Measurements from ENCODE around the gene MCC.
A peak's percentile ranks its signal among the peaks of the same experiment; 100 is the strongest.

Gene MCC

DNA sequence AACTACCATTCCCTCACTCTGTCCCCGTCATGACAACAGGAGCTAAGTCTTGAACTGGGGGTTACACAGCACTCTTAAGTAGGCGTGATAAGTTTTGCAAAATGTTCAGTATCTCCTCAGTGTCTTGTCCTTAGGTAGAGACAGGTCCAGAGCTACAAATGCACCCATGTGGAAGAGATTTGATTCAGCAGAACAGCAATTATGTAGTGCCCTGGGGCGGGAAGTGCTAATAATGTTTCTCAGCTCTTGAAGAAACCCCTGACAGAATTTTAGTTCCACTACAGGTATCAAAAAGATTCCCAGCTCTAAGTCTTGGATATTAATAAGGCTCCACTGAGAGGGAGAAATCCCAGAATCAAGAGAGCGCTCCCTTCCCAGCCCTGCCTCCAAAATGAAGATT, 462.0 kb downstream of the MCC start:
- Mint-ChIP-seq H3K9me3 (no peaks in the 10 kb centered on the region), H3K36me3 (peaks cover 15% of the 10 kb centered on the region), H3K27ac (no peak overlapping the region), H3K4me3 (no peak overlapping the region), H3K4me1 (peaks cover 18% of the 10 kb centered on the region), H3K27me3 (no peaks in the 10 kb centered on the region)
- ATAC-seq, result no peak

DNA sequence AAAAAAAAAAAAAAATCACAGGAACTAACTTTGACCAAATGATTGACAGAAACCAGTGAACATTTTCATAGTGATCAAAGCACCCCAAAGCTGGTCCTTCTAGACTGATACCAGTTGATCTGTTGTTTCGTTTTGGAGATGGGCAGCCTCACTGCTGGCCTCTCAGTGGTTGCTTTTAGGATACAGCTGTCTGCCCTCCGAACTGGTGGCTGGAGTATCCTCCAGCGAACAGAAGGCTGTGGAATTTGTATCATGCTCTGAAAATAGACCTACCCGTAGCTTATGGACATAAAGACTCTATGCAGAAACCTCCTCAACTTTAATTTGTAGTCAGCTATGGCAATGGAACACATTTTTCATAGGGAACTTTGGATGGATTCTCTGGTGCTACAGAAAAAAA, 462.7 kb downstream of the MCC start:
- no peaks in the 10 kb centered on the region for H3K27me3 Mint-ChIP-seq
- no peak overlapping the region for H3K27ac Mint-ChIP-seq
- peaks cover 19% of the 10 kb centered on the region for H3K36me3 Mint-ChIP-seq
- no peak overlapping the region for H3K4me3 Mint-ChIP-seq
- H3K9me3 Mint-ChIP-seq, result no peaks in the 10 kb centered on the region
- ATAC-seq, result no peak
- H3K4me1 Mint-ChIP-seq, result peaks cover 24% of the 10 kb centered on the region

DNA sequence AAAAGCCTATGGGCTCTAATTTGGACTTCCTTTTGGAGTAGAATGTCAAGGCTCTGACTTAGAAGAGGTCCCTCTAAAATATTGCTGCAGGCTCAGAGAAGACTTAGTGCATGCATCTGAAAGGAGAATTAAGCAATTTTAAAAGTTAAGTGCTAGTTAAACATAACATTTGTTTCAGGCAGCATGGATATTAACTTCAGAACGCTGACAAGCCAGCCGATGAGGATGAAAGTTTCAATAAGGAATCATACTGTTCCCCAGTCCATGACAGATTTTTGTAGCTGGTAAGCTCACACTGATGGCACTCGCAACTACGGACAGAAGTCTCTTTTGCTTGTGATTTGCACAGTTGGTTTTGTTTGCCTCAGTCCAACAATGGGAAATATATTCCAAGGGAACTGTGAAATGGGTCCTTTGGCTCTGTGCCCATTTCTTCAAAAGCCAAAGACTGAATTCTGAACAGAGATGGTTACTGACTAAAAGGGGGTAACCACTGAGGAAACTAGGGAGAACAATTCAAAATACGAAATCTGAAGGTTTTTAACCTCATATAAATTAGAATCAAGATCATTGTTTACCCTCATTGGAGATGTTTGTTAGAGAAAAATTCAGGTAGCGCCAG, 464.1 kb downstream of the MCC start:
- no peaks in the 10 kb centered on the region for H3K27me3 Mint-ChIP-seq
- peaks cover 28% of the 10 kb centered on the region for H3K36me3 Mint-ChIP-seq
- H3K27ac Mint-ChIP-seq, result no peak overlapping the region
- no peak overlapping the region for H3K4me3 Mint-ChIP-seq
- ATAC-seq, result no peak
- no peaks in the 10 kb centered on the region for H3K9me3 Mint-ChIP-seq
- peaks cover 24% of the 10 kb centered on the region for H3K4me1 Mint-ChIP-seq

DNA sequence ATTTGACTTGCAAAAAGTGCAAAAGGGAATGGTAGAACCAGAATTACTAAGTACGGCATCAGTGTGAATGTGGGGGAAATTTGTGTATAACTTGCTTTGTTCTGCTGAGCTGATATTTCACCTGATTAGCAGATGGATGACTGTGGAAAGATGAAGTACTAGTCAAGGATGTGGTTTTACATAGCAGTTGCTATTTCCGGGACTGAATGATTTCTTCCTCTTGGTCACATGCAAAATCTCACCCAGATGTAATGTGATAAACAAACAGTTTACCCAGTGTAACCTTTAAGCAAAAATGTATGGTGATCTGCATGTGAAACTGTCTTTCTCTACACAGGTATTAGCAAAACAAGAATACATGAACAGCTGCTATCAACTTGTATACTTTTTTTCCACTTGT, 465.6 kb downstream of the MCC start:
- ATAC-seq, result peak; percentile 71
- Mint-ChIP-seq H3K4me1 (peaks cover 24% of the 10 kb centered on the region), H3K9me3 (no peaks in the 10 kb centered on the region), H3K36me3 (peaks cover 33% of the 10 kb centered on the region), H3K27me3 (no peaks in the 10 kb centered on the region), H3K27ac (no peak overlapping the region), H3K4me3 (no peak overlapping the region)

DNA sequence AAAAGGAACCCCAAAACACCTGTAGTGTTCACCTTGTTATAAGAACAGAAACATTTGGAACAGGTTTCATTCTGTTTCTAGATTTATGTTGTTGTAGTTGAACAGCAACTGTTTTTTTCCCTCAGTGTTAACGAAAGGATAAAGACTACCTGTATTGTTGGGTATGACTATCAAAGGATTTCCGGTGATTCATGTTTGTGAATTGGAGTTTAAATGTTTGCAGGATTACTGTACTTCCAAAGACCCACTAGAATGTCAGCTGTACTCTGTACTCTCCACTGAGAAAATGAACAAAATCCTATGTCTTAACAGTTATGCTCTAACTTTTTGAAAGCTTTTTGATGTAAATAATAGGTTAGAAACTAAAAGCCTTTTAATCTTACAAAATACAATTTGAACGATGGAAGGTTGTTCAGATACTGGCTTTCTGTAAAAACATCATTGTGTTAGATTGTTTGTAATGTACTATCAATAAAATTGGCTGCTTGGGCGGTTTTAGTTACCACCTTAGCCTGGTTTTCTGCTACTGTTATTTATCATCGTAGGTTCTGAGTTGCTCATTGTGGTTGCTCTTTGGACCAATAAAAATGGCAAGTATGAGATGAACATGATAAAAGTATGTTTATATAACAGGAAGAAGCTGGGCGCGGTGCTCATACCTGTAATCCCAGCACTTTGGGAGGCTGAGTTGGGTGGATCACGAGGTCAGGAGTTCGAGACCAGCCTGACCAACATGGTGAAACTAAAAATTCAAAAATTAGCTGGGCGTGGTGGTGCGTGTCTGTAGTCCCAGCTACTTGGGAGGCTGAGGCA, 467.6 kb downstream of the MCC start:
- Mint-ChIP-seq H3K27ac (no peak overlapping the region), H3K4me3 (no peak overlapping the region), H3K36me3 (peaks cover 32% of the 10 kb centered on the region)

DNA sequence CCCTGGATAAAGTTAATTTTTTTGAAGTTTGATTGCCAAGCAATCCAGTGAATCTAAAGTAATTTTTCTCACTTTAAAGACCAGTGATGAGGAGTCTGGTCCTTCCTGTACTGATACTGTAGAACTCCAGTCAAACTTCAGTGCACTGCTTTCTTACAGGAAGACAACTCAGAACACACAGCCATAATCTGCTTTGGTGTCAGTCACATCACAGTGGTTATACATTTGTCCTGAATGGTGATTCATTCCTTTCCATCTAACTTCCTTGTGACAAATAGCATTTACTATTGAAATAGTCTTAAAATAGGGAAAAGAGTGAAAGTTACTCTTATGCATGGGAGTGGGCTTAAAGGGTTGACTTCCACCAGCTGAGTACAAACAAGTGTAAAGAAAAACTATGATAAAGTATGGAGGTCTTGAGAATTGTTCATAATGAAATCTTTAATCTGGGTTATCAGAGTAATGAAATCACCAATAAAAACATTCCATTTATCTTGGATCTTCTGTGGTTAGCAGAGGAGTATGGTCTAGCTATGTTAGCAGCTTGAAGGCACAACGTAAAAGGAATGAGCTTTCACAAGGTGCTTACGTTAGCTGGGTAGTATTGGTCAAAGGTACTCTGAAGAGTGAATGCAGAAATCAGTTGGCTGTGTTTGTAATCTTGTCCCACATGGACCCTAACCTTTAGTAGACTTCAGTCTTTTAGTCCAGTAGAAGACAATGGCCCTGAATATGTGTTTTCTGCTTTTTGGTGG, 470.2 kb downstream of the MCC start:
- Mint-ChIP-seq H3K4me1 (peaks cover 24% of the 10 kb centered on the region), H3K4me3 (no peak overlapping the region), H3K9me3 (no peaks in the 10 kb centered on the region), H3K27ac (no peak overlapping the region), H3K36me3 (peaks cover 57% of the 10 kb centered on the region), H3K27me3 (no peaks in the 10 kb centered on the region)
- ATAC-seq, result no peak

More for the DNA sequence above, 467.6 kb downstream of the MCC start:
- no peaks in the 10 kb centered on the region for H3K9me3 Mint-ChIP-seq
- no peaks in the 10 kb centered on the region for H3K27me3 Mint-ChIP-seq
- peaks cover 24% of the 10 kb centered on the region for H3K4me1 Mint-ChIP-seq
- no peak for ATAC-seq

DNA sequence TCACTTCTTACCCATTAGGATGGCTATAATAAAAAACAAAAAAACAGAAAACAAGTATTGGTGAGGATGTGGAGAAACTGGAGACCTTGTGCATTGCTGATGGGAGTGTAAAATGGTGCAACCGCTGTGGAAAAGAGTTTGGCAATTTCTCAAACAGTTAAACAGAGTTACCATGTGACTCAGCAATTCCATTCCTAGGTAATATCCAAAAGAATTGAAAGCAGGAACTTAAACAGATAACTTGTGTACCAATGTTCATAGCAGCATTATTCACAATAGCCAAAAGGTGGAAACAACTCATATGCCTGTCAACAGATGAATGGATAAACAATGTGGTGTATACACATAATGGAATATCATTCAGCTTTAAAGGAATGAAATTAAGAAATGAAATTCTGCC, 482.8 kb downstream of the MCC start:
- peaks cover 53% of the 10 kb centered on the region for H3K36me3 Mint-ChIP-seq
- no peaks in the 10 kb centered on the region for H3K4me1 Mint-ChIP-seq
- H3K4me3 Mint-ChIP-seq, result no peak overlapping the region
- H3K27ac Mint-ChIP-seq, result no peak overlapping the region
- H3K27me3 Mint-ChIP-seq, result no peaks in the 10 kb centered on the region
- ATAC-seq, result no peak
- no peaks in the 10 kb centered on the region for H3K9me3 Mint-ChIP-seq

DNA sequence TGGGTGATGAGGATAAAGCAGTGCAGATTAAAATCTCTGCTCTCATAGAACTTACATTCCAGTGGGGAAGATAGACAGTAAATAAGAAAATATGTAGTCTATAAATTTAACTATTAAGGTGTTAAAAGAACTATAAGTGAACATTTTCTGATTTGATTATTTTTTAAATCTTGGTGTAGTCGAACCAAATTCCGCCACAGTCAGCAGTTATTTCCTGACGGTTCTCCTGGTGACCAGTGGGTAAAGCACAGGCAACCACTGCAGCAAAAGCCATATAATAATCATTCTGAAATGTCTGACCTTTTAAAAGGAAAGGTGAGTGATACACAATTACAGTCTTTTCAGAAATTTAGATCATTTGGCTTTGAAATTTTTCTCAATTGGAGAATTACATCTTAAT, 484.5 kb downstream of the MCC start:
- ATAC-seq, result no peak
- Mint-ChIP-seq H3K27me3 (no peaks in the 10 kb centered on the region), H3K36me3 (peaks cover 47% of the 10 kb centered on the region), H3K4me3 (no peak overlapping the region), H3K4me1 (no peaks in the 10 kb centered on the region), H3K27ac (no peak overlapping the region), H3K9me3 (no peaks in the 10 kb centered on the region)

DNA sequence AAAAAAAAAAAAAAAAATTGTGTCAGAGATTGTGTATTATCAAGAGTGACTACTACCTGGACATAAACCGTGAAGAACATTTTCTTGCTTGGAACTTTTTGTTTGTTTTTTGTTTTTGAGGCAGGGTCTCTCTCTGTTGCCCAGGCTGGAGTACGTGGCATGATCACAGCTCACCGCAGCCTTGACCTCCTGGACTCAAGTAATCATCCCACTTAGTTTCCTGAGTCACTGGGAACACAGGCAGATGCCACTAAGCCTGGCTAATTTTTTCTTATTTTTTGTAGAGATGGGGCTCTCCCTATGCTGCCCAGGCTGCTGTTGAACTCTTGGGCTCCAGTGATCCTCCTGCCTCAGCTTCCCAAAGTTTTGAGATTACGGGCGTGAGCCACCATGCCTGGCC, 485.8 kb downstream of the MCC start:
- Mint-ChIP-seq H3K4me1 (no peaks in the 10 kb centered on the region), H3K36me3 (peaks cover 47% of the 10 kb centered on the region), H3K27ac (no peak overlapping the region), H3K9me3 (no peaks in the 10 kb centered on the region), H3K27me3 (no peaks in the 10 kb centered on the region), H3K4me3 (no peak overlapping the region)
- ATAC-seq, result no peak

DNA sequence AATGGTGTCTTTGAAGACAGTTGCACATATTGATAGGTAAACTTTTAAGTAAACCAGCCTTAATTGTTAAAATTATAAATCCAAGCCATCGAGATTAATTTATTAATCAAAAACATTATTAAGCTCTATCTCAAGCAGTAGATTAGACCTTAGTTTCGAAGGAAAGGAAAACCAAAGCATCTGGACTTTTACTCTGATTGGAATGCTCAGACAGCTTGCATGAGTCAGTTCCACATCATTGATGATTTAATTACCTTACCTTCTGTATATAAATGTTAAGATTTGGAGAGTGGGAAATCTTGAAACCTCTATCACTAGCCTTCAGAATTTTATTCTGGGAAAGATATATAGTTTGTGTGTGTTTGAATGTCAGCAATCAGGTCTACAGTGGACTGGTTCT, 487.8 kb downstream of the MCC start:
- Mint-ChIP-seq H3K9me3 (no peaks in the 10 kb centered on the region), H3K27me3 (no peaks in the 10 kb centered on the region), H3K4me3 (no peak overlapping the region), H3K36me3 (peaks cover 40% of the 10 kb centered on the region), H3K4me1 (peaks cover 17% of the 10 kb centered on the region), H3K27ac (no peak overlapping the region)
- no peak for ATAC-seq

DNA sequence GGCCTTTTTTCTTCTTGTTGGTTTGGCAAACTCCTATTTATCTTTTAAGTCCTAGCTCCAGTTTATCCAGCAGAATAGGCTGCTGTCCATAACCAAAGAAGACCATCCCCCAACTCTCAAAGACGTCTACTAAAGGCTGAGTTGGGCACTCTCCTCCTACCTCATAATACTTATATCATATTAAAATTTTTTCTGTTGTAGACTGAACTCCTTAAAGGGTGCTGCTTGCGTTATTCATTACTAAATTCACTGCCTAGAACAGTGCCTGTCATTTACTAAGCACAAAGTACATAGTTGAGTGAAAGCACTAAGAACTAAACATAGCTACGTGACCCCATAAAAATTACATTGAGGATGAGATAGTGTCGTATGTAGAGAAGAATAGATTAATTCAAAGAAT, 490.0 kb downstream of the MCC start:
- Mint-ChIP-seq H3K4me1 (peaks cover 17% of the 10 kb centered on the region), H3K9me3 (no peaks in the 10 kb centered on the region), H3K36me3 (peaks cover 36% of the 10 kb centered on the region), H3K27ac (peak overlapping the region; percentile 51), H3K27me3 (no peaks in the 10 kb centered on the region), H3K4me3 (no peak overlapping the region)
- no peak for ATAC-seq

DNA sequence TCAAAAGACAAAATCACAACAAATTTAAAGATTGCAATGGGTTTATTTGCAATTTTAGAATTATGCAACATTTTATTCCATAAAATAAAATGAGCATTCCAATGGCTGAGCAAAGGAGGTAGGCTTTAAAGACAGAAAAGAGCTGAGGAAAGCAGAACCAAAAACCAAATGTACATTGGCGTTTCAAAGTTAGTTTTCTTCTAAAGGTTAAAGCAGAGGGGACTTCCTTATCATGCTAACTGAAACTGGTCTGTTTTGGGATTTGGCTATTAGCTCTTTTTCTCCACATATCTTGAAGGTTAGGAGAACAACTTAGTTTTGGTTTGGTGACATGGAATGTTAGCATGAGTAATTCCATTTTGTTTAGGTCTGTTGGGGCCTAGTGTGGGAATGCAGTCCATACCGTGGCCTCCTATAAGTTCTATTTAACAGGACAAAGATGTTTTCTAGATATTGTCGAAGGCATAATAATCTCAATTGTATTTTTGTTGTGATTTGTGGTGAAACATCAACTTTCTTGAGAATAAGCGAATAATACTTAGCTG, 491.4 kb downstream of the MCC start:
- H3K27me3 Mint-ChIP-seq, result no peaks in the 10 kb centered on the region
- peak overlapping the region; percentile 51 for H3K27ac Mint-ChIP-seq
- H3K36me3 Mint-ChIP-seq, result peaks cover 32% of the 10 kb centered on the region

DNA sequence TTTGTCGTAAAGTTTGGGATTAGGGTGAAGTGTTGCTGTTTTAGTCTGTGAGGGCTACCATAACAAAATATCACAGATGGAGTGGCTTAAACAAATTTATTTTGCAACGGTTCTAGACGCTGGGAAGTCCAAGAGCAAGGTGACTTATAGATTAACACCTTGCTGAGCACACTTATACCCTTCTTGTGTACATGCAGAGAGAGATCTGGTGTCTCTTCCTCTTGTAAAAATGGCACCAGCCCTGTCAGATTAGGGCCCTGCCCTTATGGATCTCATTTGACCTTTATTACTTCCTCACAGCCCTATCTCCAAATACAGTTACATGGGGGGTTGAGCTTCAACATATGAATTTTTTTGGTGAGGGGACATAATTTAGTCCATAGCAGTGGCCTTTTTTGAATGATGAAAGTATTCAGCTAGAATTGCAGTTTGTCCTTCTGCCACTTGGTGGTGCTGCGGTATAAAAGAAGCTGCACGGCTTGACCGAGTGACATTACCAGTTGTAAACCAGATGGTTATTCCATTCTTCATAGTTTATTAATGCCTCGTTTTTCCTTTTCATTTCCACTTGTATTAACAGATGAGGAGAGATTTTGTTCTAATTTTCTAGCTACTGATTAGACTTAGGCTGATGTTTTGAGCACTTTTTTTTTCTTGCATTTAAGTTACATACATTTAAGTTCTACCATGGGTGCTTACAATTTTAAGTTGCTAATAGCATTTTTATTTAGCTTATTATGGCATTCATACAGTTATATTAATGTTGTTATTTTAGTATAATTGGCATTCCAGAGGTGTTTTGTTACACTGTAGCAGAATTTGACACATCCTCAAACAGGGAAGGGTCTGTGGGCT, 492.3 kb downstream of the MCC start:
- no peaks in the 10 kb centered on the region for H3K27me3 Mint-ChIP-seq
- H3K4me1 Mint-ChIP-seq, result peaks cover 34% of the 10 kb centered on the region
- peaks cover 27% of the 10 kb centered on the region for H3K36me3 Mint-ChIP-seq
- ATAC-seq, result peak; percentile 59
- H3K27ac Mint-ChIP-seq, result peak overlapping the region; percentile 51
- no peaks in the 10 kb centered on the region for H3K9me3 Mint-ChIP-seq
- no peak overlapping the region for H3K4me3 Mint-ChIP-seq

More for the DNA sequence above, 491.4 kb downstream of the MCC start:
- ATAC-seq, result no peak
- Mint-ChIP-seq H3K4me3 (no peak overlapping the region), H3K9me3 (no peaks in the 10 kb centered on the region), H3K4me1 (peaks cover 29% of the 10 kb centered on the region)

DNA sequence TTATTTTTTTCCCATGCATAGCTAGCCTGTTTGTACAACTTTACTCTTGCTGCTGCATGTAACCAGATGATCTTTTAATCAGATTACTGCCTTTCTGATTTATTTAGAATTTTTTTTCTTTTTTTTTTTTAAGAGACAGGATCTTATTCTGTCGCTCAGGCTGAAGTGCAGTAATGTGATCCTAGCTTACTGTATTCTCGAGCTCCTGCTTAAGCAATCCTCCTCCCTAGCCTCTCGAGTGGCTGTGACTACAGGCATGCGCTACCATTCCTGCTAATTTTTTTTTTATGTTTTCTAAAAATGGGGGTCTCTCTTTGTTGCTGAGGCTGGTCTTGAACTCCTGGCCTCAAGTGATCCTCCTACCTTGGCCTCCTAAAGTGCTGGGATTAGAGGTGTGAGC, 502.0 kb downstream of the MCC start:
- H3K9me3 Mint-ChIP-seq, result no peaks in the 10 kb centered on the region
- no peak overlapping the region for H3K27ac Mint-ChIP-seq
- no peak overlapping the region for H3K4me3 Mint-ChIP-seq
- ATAC-seq, result no peak
- no peaks in the 10 kb centered on the region for H3K27me3 Mint-ChIP-seq
- peaks cover 37% of the 10 kb centered on the region for H3K4me1 Mint-ChIP-seq
- H3K36me3 Mint-ChIP-seq, result peaks cover 55% of the 10 kb centered on the region

DNA sequence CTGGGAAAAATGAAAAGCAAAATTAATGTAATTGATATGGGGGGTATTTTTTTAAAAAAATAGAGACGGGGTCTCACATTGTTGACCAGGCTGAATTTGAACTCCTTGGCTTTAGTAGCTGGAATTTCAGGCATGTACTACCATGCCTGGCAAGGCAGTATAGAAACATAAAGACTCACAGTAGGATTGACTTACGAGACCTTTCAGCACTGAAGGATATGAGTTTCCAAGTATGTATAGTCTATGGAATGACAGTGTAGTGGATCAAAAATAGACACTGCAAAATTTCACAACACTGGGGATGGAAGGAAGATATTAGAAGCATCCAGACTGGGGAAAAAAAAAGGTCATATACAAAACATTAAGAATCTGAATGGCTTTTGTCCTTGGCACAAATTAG, 504.9 kb downstream of the MCC start:
- peaks cover 35% of the 10 kb centered on the region for H3K36me3 Mint-ChIP-seq
- H3K4me1 Mint-ChIP-seq, result peaks cover 41% of the 10 kb centered on the region

More for the DNA sequence above, 504.9 kb downstream of the MCC start:
- no peaks in the 10 kb centered on the region for H3K27me3 Mint-ChIP-seq
- no peak overlapping the region for H3K27ac Mint-ChIP-seq
- ATAC-seq, result no peak
- H3K4me3 Mint-ChIP-seq, result no peak overlapping the region
- H3K9me3 Mint-ChIP-seq, result no peaks in the 10 kb centered on the region
